Caki2 (cell line): Measurements from ENCODE around the gene TRABD2B. TPM values are rescaled to one million over a fixed set of nuclear protein-coding genes. Genes with fewer than 3 reads are reported as not detected.
A peak's percentile ranks its signal among the peaks of the same experiment; 100 is the strongest.

Experiments
- DNase-seq: peaks from one replicate; pipeline ENCODE4 v3.0.0-alpha.2; 2015; ENCODE audit warnings: low read depth
- in situ Hi-C: cut with HindIII; loops from 2 replicates; pipeline ENCODE4 v1.10.0; 2016; ENCODE audit warnings: low sequenced_read_pairs, low pct_unique_long_range_greater_than_20kb, mixed read lengths
- total RNA-seq: library from RNA; depleted of rRNA; stranded (reverse); fragments of >200 nt; shearing (Covaris generic); gene quantifications from 2 replicates; pipeline ENCODE4 v1.2.3, GENCODE V29; 2014; ENCODE audit warnings: low replicate concordance

Gene TRABD2B
- total RNA-seq, 1 experiment from 2014 or later, result 0.57 TPM

- in situ Hi-C loops, result no loop called here
- peak; percentile 46 for DNase-seq
Observed at GRCh38 chr1:47996406-47997226, 569 bp downstream of the TRABD2B start.

GRCh38 chr1:47996060-47996405, 1.2 kb downstream of the TRABD2B start:
- no peak for DNase-seq
- in situ Hi-C loops, result no loop called here

- DNase-seq, result no peak
- in situ Hi-C loops, result no loop called here
Observed at GRCh38 chr1:47995306-47996050, 1.7 kb downstream of the TRABD2B start.

- in situ Hi-C loops, result no loop called here
- DNase-seq, result no peak
Observed at GRCh38 chr1:47993881-47994625, 3.1 kb downstream of the TRABD2B start.

GRCh38 chr1:47993416-47993740, 3.8 kb downstream of the TRABD2B start:
- in situ Hi-C loops, result no loop called here

GRCh38 chr1:47992720-47993415, 4.3 kb downstream of the TRABD2B start:
- in situ Hi-C loops, result no loop called here
- no peak for DNase-seq

More at GRCh38 chr1:47993416-47993740, 3.8 kb downstream of the TRABD2B start:
- no peak for DNase-seq

GRCh38 chr1:47991673-47992072, 5.5 kb downstream of the TRABD2B start:
- no peak for DNase-seq
- in situ Hi-C loops, result no loop called here

GRCh38 chr1:47991187-47991586, 6.0 kb downstream of the TRABD2B start:
- DNase-seq, result no peak
- in situ Hi-C loops, result no loop called here

- in situ Hi-C loops, result no loop called here
Observed at GRCh38 chr1:47990286-47990685, 6.9 kb downstream of the TRABD2B start.

GRCh38 chr1:47987601-47988000, 9.6 kb downstream of the TRABD2B start:
- in situ Hi-C loops, result no loop called here
- DNase-seq, result no peak

More at GRCh38 chr1:47990286-47990685, 6.9 kb downstream of the TRABD2B start:
- DNase-seq, result no peak

- in situ Hi-C loops, result no loop called here
- no peak for DNase-seq
Observed at GRCh38 chr1:47986761-47987200, 10.4 kb downstream of the TRABD2B start.

GRCh38 chr1:47985018-47985417, 12.2 kb downstream of the TRABD2B start:
- in situ Hi-C loops, result no loop called here
- DNase-seq, result no peak

GRCh38 chr1:47984175-47984789, 12.9 kb downstream of the TRABD2B start:
- in situ Hi-C loops, result no loop called here
- DNase-seq, result no peak

- in situ Hi-C loops, result no loop called here
Observed at GRCh38 chr1:47983691-47984090, 13.5 kb downstream of the TRABD2B start.

GRCh38 chr1:47981667-47982350, 15.4 kb downstream of the TRABD2B start:
- no peak for DNase-seq
- in situ Hi-C loops, result no loop called here

More at GRCh38 chr1:47983691-47984090, 13.5 kb downstream of the TRABD2B start:
- DNase-seq, result no peak

- in situ Hi-C loops, result no loop called here
- DNase-seq, result no peak
Observed at GRCh38 chr1:47980501-47980900, 16.7 kb downstream of the TRABD2B start.

- no peak for DNase-seq
- in situ Hi-C loops, result no loop called here
Observed at GRCh38 chr1:47979724-47980123, 17.5 kb downstream of the TRABD2B start.
